Tibial artery (tissue), 4 donors: ENCODE results near the gene PHACTR1.

ENCODE experiments used
- DNase-seq, 2 donors: peaks; one replicate each; pipeline ENCODE4 v3.0.0-alpha.2; 2019
- H3K27ac ChIP-seq, 2 donors: fragments of 200-600 bp; sonication (generic) in 1 of 2; 1 replicate in 1 of 2; 2 replicates in 1 of 2; pipeline ENCODE4 v1.5.1; 2018 to 2019; ENCODE audit warnings: mild to moderate bottlenecking in 1 of 2
- H3K27me3 ChIP-seq, 2 donors: fragments of 200-600 bp; sonication (generic) in 1 of 2; one replicate each; pipeline versions ENCODE4 v1.5.1 to v1.6.0; 2016 to 2019
- H3K36me3 ChIP-seq, 3 donors: fragments of 200-600 bp; sonication (generic) in 2 of 3; one replicate each; pipeline ENCODE4 v1.5.1; 2016 to 2019; ENCODE audit warnings: mild to moderate bottlenecking in 2 of 3
- H3K4me1 ChIP-seq, 4 donors: fragments of 200-600 bp; sonication (generic) in 2 of 4; 1 replicate in 3 of 4; 2 replicates in 1 of 4; pipeline ENCODE4 v1.5.1; 2016 to 2019
- H3K4me3 ChIP-seq, 2 donors: fragments of 200-600 bp; sonication (generic) in 1 of 2; 1 replicate in 1 of 2; 2 replicates in 1 of 2; pipeline ENCODE4 v1.5.1; 2018 to 2019; ENCODE audit warnings: mild to moderate bottlenecking in 2 of 2
- H3K9me3 ChIP-seq, 3 donors: fragments of 200-600 bp; sonication (generic) in 1 of 3; one replicate each; pipeline ENCODE4 v1.5.1; 2016 to 2019
- intact Hi-C: fragments of 100-400 bp; cut with DNase I; formaldehyde crosslinking; loops from one replicate; pipeline ENCODE4 v1.15.0; 2023; ENCODE audit warnings: low total_unique reads
- TF ChIP-seq, protein P1 (sequence below), 2 experiments: fragments of 200-600 bp in 1 of 2; fragments of 450-650 bp in 1 of 2; IDR thresholded peaks; one replicate each; pipeline ENCODE4 v1.5.1; 2017 to 2019; ENCODE audit warnings: antibody characterized with exemption in 2 of 2, mild to moderate bottlenecking in 1 of 2, moderate library complexity in 1 of 2

Gene PHACTR1

DNA sequence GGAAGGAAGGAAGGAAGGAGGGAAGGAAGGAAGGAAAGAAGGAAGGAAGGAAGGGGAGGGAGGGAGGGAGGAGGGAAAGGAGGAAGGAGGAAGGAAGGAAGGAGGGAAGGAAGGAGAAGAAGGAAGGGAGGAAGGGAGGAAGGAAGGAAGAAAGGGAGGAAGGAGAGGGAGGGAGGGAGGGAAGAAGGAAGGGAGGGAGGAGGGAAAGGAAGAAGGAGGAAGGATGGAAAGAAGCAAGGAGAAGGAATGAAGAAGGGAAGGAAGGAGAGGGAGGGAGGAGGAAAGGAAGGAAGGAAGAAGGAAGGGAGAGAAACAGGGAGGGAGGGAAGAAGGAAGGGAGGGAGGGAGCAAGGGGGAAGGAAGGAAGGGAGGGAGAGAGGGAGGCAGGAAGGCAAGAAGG, 204.9 kb downstream of the PHACTR1 start:
- no peaks in the 10 kb centered on the region for H3K4me1 ChIP-seq
- intact Hi-C loops: no loop called here
- H3K36me3 ChIP-seq: no peaks in the 10 kb centered on the region
- no peaks in the 10 kb centered on the region for H3K27me3 ChIP-seq
- H3K4me3 ChIP-seq: no peak overlapping the region
- H3K27ac ChIP-seq: no peak overlapping the region
- TF ChIP-seq, protein P1, sequence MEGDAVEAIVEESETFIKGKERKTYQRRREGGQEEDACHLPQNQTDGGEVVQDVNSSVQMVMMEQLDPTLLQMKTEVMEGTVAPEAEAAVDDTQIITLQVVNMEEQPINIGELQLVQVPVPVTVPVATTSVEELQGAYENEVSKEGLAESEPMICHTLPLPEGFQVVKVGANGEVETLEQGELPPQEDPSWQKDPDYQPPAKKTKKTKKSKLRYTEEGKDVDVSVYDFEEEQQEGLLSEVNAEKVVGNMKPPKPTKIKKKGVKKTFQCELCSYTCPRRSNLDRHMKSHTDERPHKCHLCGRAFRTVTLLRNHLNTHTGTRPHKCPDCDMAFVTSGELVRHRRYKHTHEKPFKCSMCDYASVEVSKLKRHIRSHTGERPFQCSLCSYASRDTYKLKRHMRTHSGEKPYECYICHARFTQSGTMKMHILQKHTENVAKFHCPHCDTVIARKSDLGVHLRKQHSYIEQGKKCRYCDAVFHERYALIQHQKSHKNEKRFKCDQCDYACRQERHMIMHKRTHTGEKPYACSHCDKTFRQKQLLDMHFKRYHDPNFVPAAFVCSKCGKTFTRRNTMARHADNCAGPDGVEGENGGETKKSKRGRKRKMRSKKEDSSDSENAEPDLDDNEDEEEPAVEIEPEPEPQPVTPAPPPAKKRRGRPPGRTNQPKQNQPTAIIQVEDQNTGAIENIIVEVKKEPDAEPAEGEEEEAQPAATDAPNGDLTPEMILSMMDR (IDR thresholded peaks at IDR 0.05): no peak
- H3K9me3 ChIP-seq: no peaks in the 10 kb centered on the region
- no peak for DNase-seq

DNA sequence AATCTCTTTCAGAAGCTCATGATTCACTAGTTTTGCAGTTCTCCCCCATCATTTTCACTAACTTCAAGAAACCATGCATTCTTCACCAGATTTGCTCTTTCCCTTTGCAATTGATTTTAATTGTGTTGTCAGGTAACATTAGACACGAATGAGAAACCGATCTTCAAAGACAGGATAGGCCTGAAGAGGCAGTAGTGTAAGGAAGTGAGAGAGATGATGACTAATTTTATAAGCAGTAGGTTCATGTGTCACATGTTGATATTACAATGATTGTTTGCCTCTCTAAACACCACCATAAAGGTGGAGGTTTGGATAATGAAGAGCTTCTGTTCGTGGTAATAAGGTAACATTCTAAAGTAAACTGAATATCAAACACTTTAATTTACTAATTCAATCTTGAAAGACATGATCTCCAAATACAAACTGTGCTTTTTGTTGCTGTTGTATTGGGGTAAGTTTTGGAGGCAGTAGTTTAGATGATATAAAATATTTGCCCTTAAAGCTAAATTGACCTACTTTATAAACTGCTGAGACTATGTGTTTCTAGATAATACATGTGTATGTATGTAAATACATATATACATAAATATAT, 207.2 kb downstream of the PHACTR1 start:
- TF ChIP-seq, protein P1 (IDR thresholded peaks at IDR 0.05): no peak
- intact Hi-C loops: no loop called here

DNA sequence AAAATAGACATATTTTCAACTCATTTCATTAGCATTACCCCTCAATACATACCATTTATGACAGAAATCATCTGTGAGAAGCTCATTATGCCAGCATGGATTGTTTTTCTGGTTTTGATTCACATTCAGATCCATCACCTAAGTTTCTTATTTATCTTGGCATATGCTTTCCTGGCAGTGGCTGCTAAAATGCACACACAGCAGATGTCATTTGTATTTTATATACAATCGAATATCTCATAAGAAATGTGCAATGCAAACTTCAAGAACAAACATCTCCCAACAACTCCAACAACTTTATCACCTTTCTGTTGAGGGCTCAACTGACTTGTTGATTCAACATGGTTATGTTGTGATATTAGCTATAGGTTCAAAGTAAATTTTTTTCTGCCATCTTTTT, 208.3 kb downstream of the PHACTR1 start:
- H3K27ac ChIP-seq: no peak overlapping the region
- no peak for DNase-seq

More for the DNA sequence above, 207.2 kb downstream of the PHACTR1 start:
- Histone ChIP-seq H3K27ac (no peak overlapping the region), H3K27me3 (no peaks in the 10 kb centered on the region), H3K9me3 (no peaks in the 10 kb centered on the region), H3K4me3 (no peak overlapping the region), H3K36me3 (no peaks in the 10 kb centered on the region), H3K4me1 (no peaks in the 10 kb centered on the region)
- no peak for DNase-seq

DNA sequence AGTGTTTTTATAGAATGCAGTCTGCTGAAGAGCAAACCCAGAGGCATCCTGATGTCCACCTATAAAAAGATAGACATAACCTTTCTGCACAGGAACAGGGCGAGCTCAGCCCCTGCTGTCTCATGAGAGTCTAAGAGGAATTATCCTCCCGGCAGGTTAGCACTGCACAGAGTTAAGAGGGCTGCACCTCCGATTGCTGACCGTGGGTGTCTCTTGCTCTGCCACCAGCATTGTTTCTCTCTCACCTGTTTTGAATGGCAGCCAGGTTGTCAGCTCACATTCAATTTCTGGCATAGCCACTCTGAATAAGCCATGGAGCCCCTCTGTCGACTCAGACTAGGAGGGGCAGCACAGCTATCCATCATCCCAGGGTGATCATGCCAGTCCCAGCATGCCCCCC, 211.2 kb downstream of the PHACTR1 start:
- Histone ChIP-seq H3K36me3 (no peaks in the 10 kb centered on the region), H3K4me1 (no peaks in the 10 kb centered on the region), H3K27me3 (no peaks in the 10 kb centered on the region), H3K27ac (no peak overlapping the region), H3K9me3 (no peaks in the 10 kb centered on the region), H3K4me3 (no peak overlapping the region)
- no peak for DNase-seq
- TF ChIP-seq, protein P1 (IDR thresholded peaks at IDR 0.05): no peak
- intact Hi-C loops: no loop called here

More for the DNA sequence above, 208.3 kb downstream of the PHACTR1 start:
- Histone ChIP-seq H3K36me3 (no peaks in the 10 kb centered on the region), H3K4me1 (no peaks in the 10 kb centered on the region), H3K27me3 (no peaks in the 10 kb centered on the region), H3K9me3 (no peaks in the 10 kb centered on the region), H3K4me3 (no peak overlapping the region)
- intact Hi-C loops: no loop called here
- TF ChIP-seq, protein P1 (IDR thresholded peaks at IDR 0.05): no peak

DNA sequence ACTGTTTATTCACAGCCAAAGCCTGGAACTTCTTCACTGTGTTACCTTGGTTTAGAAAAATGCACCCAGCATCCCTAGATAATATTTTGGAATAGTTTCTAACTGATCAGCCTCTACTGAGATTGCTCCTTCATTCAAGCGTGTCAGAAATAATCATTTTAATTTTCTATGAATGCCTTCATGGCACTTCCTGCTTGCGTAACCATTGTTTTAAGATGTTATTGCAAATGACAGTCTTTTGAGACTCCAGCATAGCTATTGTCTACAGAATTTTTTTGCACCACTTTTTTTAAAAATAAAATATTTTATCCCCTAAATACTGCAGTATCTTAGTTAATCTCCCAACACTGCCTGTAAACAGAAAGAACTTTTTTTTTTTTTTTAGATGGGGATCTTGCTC, 213.1 kb downstream of the PHACTR1 start:
- Histone ChIP-seq H3K9me3 (no peaks in the 10 kb centered on the region), H3K27ac (no peak overlapping the region), H3K36me3 (no peaks in the 10 kb centered on the region), H3K27me3 (no peaks in the 10 kb centered on the region), H3K4me3 (no peak overlapping the region), H3K4me1 (no peaks in the 10 kb centered on the region)
- DNase-seq: no peak
- intact Hi-C loops: no loop called here
- TF ChIP-seq, protein P1 (IDR thresholded peaks at IDR 0.05): no peak

DNA sequence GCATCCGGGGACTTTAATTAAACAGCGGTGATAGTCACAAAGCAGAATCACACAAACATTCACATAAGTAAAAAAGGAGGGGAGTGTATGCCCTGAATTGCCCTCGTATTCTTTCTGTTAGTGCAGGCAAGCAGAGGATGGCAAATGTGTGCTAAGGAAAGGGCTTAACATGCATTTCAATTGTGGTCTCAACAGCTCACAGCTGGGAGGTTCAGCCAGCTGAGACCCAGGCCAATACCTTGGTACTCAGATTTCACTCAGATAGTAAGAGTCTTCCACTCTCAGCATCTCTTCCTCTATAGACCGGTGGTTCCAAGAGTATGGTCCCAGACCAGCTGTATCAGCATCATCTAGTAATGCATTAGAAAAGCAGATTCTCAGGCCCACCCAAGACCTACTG, 215.1 kb downstream of the PHACTR1 start:
- Histone ChIP-seq H3K27me3 (no peaks in the 10 kb centered on the region), H3K4me1 (no peaks in the 10 kb centered on the region), H3K27ac (no peak overlapping the region), H3K36me3 (no peaks in the 10 kb centered on the region), H3K9me3 (no peaks in the 10 kb centered on the region), H3K4me3 (no peak overlapping the region)
- TF ChIP-seq, protein P1 (IDR thresholded peaks at IDR 0.05): no peak
- intact Hi-C loops: no loop called here
- no peak for DNase-seq
